Neutrophil (primary cell): ENCODE measurements around the gene ESYT1.

Experiments
- H3K27ac ChIP-seq: fragments of 200-600 bp; sonication (generic); 2 replicates; pipeline ENCODE4 v1.5.1; 2016; ENCODE audit warnings: mild to moderate bottlenecking, moderate library complexity
- H3K27me3 ChIP-seq: fragments of 200-600 bp; sonication (generic); 2 replicates; pipeline ENCODE4 v1.6.0; 2016; ENCODE audit warnings: mild to moderate bottlenecking
- H3K36me3 ChIP-seq: fragments of 200-600 bp; sonication (generic); 2 replicates; pipeline ENCODE4 v1.5.1; 2017
- H3K4me1 ChIP-seq, 2 experiments: fragments of 200-600 bp in 1 of 2; sonication (generic) in 1 of 2; 1 replicate in 1 of 2; 2 replicates in 1 of 2; pipeline versions ENCODE4 v1.5.1 to v1.6.1; 2013 to 2016; ENCODE audit warnings: low read depth in 1 of 2, low read length in 1 of 2, mild to moderate bottlenecking in 1 of 2, moderate library complexity in 1 of 2; ENCODE audit not compliant: control insufficient read depth in 1 of 2, insufficient read depth in 1 of 2
- H3K4me3 ChIP-seq, 2 experiments: fragments of 200-600 bp in 1 of 2; sonication (generic) in 1 of 2; 1 replicate in 1 of 2; 2 replicates in 1 of 2; pipeline ENCODE4 v1.5.1; 2013 to 2016; ENCODE audit warnings: low read depth in 1 of 2, low read length in 1 of 2, mild to moderate bottlenecking in 1 of 2, moderate library complexity in 1 of 2
- H3K9me3 ChIP-seq: fragments of 200-600 bp; sonication (generic); 2 replicates; pipeline ENCODE4 v1.5.1; 2016
- TF ChIP-seq, protein P1 (sequence below): fragments of 200-600 bp; sonication (generic); IDR thresholded peaks from 2 replicates; pipeline ENCODE4 v1.5.1; 2016; ENCODE audit warnings: antibody characterized with exemption

ESYT1 gene

DNA sequence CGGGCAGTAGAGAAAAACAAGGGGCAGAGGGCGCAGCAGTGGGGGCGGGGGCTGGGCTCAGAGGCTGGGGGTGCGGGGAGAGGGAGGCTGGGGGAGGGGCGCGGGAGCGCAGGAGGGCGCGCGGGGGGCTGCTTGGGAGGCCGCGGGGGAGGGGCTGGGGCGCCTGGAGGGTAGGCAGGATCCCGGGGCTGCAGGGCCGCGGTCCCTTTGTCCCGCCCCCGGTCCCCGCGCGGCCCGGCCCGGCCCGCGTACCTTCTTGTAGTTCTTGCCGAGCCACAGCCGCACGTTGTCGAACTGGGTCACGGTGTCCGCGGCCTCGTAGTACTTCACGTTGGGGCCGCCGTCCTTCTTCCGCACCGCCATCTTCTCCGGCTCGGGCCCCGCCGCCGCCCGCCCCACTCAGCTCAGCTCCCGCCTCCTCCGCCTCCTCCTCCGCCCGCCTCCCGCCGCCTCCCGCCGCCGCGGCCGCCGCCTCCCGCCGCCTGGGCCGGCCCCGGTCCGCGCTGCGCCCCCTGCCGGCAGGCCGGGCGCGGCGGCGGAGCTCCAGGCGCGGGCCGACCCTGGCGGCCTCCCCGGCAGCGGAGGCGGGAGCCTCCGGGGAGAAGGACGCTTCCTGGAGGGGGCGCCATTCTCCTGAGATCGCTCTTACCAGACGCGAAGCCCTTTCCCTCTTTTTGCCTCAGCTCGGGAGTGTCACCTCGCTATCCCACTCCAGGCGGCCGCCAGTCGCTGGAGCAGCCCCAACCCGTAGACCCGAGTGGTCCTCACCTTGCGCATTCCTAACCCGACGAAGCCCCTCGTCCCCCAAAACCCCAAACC, 61.2 kb downstream of the ESYT1 start, which contains the start of gene SMARCC2:
SMARCC2 (minus strand) TSS at position 385 of the 819 bp plus-strand sequence; CDS start at position 363, 22 bp downstream.
- H3K36me3 ChIP-seq = peaks cover 25% of the 10 kb centered on the region
- TF ChIP-seq, protein P1, sequence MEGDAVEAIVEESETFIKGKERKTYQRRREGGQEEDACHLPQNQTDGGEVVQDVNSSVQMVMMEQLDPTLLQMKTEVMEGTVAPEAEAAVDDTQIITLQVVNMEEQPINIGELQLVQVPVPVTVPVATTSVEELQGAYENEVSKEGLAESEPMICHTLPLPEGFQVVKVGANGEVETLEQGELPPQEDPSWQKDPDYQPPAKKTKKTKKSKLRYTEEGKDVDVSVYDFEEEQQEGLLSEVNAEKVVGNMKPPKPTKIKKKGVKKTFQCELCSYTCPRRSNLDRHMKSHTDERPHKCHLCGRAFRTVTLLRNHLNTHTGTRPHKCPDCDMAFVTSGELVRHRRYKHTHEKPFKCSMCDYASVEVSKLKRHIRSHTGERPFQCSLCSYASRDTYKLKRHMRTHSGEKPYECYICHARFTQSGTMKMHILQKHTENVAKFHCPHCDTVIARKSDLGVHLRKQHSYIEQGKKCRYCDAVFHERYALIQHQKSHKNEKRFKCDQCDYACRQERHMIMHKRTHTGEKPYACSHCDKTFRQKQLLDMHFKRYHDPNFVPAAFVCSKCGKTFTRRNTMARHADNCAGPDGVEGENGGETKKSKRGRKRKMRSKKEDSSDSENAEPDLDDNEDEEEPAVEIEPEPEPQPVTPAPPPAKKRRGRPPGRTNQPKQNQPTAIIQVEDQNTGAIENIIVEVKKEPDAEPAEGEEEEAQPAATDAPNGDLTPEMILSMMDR = peak; percentile 87
- peak within 1 kb of the TSS; percentile 76 for H3K27ac ChIP-seq
- H3K9me3 ChIP-seq = no peaks in the 10 kb centered on the region
- peaks cover 34 to 36% of the 10 kb centered on the region in 2 experiments for H3K4me1 ChIP-seq
- H3K27me3 ChIP-seq = no peaks in the 10 kb centered on the region
- H3K4me3 ChIP-seq = peak within 1 kb of the TSS; percentile 67 to 74

DNA sequence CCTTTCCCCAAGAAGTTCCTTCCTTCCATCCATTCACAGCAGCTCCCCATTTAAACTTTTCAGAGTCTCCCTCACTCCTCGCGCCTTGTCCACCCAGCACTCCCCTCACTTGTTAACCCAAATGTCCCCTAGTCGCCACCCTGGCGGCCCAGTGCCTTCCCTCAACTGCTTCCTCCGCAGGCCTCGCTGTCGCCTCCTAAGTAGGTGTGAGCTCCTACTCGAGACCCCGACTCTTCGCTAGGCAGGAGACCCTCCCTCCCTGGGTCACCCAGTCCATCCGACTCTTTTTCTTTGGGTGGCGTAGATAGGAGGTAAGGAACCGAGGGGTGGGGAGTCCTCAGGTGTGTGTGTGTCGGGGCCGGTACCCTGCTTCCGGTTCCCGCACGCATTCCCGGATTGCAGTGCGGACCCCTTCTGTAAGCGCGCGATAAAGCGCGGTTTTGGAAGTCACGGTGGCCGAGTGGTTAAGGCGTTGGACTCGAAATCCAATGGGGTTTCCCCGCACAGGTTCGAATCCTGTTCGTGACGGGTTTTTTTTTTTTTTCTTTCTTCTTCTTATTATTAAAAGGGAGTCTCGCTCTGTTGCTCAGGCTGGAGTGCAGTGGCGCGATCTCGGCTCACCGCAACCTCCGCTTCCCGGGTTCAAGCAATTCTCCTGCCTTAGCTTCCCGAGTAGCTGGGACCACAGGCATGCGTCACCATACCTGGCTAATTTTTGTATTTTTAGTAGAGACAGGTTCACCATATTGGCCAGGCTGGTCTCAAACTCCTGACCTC, 62.0 kb downstream of the ESYT1 start:
- peaks cover 34 to 36% of the 10 kb centered on the region in 2 experiments for H3K4me1 ChIP-seq
- H3K9me3 ChIP-seq = no peaks in the 10 kb centered on the region
- peaks cover 17% of the 10 kb centered on the region for H3K36me3 ChIP-seq
- TF ChIP-seq, protein P1 = no peak
- H3K27ac ChIP-seq = peak overlapping the region; percentile 76
- H3K4me3 ChIP-seq = peak overlapping the region; percentile 67 to 74
- no peaks in the 10 kb centered on the region for H3K27me3 ChIP-seq

- H3K27me3 ChIP-seq = no peaks in the 10 kb centered on the region
- peak overlapping the region; percentile 67 to 74 for H3K4me3 ChIP-seq
- H3K27ac ChIP-seq = peak overlapping the region; percentile 76
- TF ChIP-seq, protein P1 = no peak
- H3K9me3 ChIP-seq = no peaks in the 10 kb centered on the region
- peaks cover 11% of the 10 kb centered on the region for H3K36me3 ChIP-seq
- H3K4me1 ChIP-seq = peaks cover 34 to 36% of the 10 kb centered on the region in 2 experiments
Measured at GRCh38 chr12:56190695-56191155, 62.7 kb downstream of the ESYT1 start.

- peaks cover 26% of the 10 kb centered on the region in 2 experiments for H3K4me1 ChIP-seq
Measured at GRCh38 chr12:56192582-56192981, 64.5 kb downstream of the ESYT1 start.

GRCh38 chr12:56193025-56193578, 65.0 kb downstream of the ESYT1 start:
- TF ChIP-seq, protein P1 = peak; percentile 86
- H3K9me3 ChIP-seq = no peaks in the 10 kb centered on the region
- no peaks in the 10 kb centered on the region for H3K36me3 ChIP-seq
- H3K4me1 ChIP-seq = peaks cover 21% of the 10 kb centered on the region in 2 experiments
- H3K27ac ChIP-seq = no peak overlapping the region
- no peak overlapping the region for H3K4me3 ChIP-seq
- no peaks in the 10 kb centered on the region for H3K27me3 ChIP-seq

More at GRCh38 chr12:56192582-56192981, 64.5 kb downstream of the ESYT1 start:
- Histone ChIP-seq H3K36me3 (no peaks in the 10 kb centered on the region), H3K4me3 (no peak overlapping the region), H3K27ac (no peak overlapping the region), H3K27me3 (no peaks in the 10 kb centered on the region), H3K9me3 (no peaks in the 10 kb centered on the region)
- TF ChIP-seq, protein P1 = no peak
